ENCODE data around the gene TTF2.
"Not testable (repeated sequence)": the region's sequence is repeated elsewhere in the genome, so short reads cannot be mapped to it uniquely, and the experiment has no call there.

Gene TTF2

DNA sequence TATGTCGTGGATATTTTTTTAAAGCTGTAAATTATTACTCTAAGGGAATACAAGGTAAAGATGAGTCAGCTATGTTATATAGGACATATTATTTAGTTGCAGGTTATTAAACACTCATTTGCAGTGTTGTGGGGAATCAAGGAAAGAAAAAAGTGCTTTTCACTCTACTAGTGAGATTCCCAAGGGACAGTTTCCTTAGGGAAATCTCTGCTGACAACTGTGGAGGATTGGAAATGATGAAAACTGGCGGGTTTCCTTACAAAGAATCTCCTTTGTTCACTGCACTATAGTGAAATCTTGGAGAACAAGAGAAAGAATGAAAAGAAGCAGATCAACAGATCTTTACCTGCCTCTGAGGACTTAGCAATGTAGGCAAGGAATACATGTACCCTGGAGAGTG lies 85.9 kb downstream of the TTF2 start:
- DNase-seq, result no peak
- no peaks in the 10 kb centered on the region for H3K36me3 ChIP-seq (ENCODE audit: control insufficient read depth, insufficient read depth, low read length)
- no peaks in the 10 kb centered on the region for H3K4me1 ChIP-seq (ENCODE audit: control insufficient read depth, insufficient read depth, low read length, poor library complexity, severe bottlenecking)
- no peaks in the 10 kb centered on the region for H3K27me3 ChIP-seq (replicated peaks; ENCODE audit: control insufficient read depth, insufficient read depth, low read length, poor library complexity, severe bottlenecking)
- no peaks in the 10 kb centered on the region for H3K9me3 ChIP-seq (ENCODE audit: control insufficient read depth, low read length)
- H3K4me3 ChIP-seq (ENCODE audit: insufficient read depth, low read depth, low read length, poor library complexity, severe bottlenecking), result no peak overlapping the region
- no peak overlapping the region for H3K27ac ChIP-seq (ENCODE audit: insufficient read depth, low read length, poor library complexity, severe bottlenecking)

DNA sequence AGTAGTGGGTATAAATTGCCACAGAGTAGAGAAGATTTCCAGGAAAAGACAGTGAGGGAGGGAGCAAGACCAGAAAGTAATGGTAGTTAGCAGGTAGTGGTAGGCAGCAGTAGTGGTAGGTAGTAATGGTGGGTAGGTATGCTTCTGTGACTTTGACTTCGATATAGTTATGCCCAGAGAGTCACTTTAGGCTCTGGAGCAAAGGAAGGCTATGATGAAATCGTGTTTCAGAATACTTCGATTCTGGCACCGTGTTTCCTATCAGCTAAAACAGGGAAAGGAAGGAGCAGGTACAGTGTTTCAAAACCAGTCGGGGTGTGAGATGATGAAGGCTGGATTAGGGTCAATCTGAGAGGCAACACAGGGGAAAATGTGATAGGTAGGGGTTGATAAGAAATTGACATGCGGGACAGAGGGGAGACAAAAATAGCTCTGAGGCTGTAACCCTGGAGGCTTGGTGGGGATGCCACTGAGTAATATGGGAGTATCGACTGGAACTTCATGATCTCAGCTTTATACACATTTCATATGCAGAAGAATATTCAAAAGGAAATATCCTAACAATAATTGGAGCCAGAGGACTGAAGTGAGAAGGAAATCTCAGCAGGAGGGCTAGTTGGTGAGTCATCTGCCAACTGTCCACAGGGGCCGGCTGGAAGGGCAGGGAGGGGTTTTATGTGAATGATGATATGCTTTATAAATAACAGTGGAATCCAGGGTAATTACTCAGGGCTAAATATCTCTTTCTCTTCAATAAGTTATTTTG lies 86.6 kb downstream of the TTF2 start:
- no peaks in the 10 kb centered on the region for H3K9me3 ChIP-seq (ENCODE audit: control insufficient read depth, low read length)
- no peak for DNase-seq
- H3K27ac ChIP-seq (ENCODE audit: insufficient read depth, low read length, poor library complexity, severe bottlenecking), result no peak overlapping the region
- H3K36me3 ChIP-seq (ENCODE audit: control insufficient read depth, insufficient read depth, low read length), result no peaks in the 10 kb centered on the region
- no peaks in the 10 kb centered on the region for H3K4me1 ChIP-seq (ENCODE audit: control insufficient read depth, insufficient read depth, low read length, poor library complexity, severe bottlenecking)
- no peaks in the 10 kb centered on the region for H3K27me3 ChIP-seq (replicated peaks; ENCODE audit: control insufficient read depth, insufficient read depth, low read length, poor library complexity, severe bottlenecking)
- no peak overlapping the region for H3K4me3 ChIP-seq (ENCODE audit: insufficient read depth, low read depth, low read length, poor library complexity, severe bottlenecking)

GRCh38 chr1:117147341-117147831 lies 87.3 kb downstream of the TTF2 start:
- H3K4me3 ChIP-seq (ENCODE audit: insufficient read depth, low read depth, low read length, poor library complexity, severe bottlenecking), result no peak overlapping the region
- no peaks in the 10 kb centered on the region for H3K27me3 ChIP-seq (replicated peaks; ENCODE audit: control insufficient read depth, insufficient read depth, low read length, poor library complexity, severe bottlenecking)
- H3K27ac ChIP-seq (ENCODE audit: insufficient read depth, low read length, poor library complexity, severe bottlenecking), result no peak overlapping the region
- no peaks in the 10 kb centered on the region for H3K4me1 ChIP-seq (ENCODE audit: control insufficient read depth, insufficient read depth, low read length, poor library complexity, severe bottlenecking)
- H3K9me3 ChIP-seq (ENCODE audit: control insufficient read depth, low read length), result no peaks in the 10 kb centered on the region
- no peak for DNase-seq
- no peaks in the 10 kb centered on the region for H3K36me3 ChIP-seq (ENCODE audit: control insufficient read depth, insufficient read depth, low read length)

GRCh38 chr1:117147856-117148588 lies 87.9 kb downstream of the TTF2 start:
- no peaks in the 10 kb centered on the region for H3K9me3 ChIP-seq (ENCODE audit: control insufficient read depth, low read length)
- H3K27me3 ChIP-seq (replicated peaks; ENCODE audit: control insufficient read depth, insufficient read depth, low read length, poor library complexity, severe bottlenecking), result no peaks in the 10 kb centered on the region
- H3K36me3 ChIP-seq (ENCODE audit: control insufficient read depth, insufficient read depth, low read length), result no peaks in the 10 kb centered on the region
- DNase-seq, result no peak
- no peak overlapping the region for H3K4me3 ChIP-seq (ENCODE audit: insufficient read depth, low read depth, low read length, poor library complexity, severe bottlenecking)
- H3K27ac ChIP-seq (ENCODE audit: insufficient read depth, low read length, poor library complexity, severe bottlenecking), result no peak overlapping the region
- no peaks in the 10 kb centered on the region for H3K4me1 ChIP-seq (ENCODE audit: control insufficient read depth, insufficient read depth, low read length, poor library complexity, severe bottlenecking)

GRCh38 chr1:117150316-117150715 lies 90.2 kb downstream of the TTF2 start:
- H3K9me3 ChIP-seq (ENCODE audit: control insufficient read depth, low read length), result no peaks in the 10 kb centered on the region
- H3K4me1 ChIP-seq (ENCODE audit: control insufficient read depth, insufficient read depth, low read length, poor library complexity, severe bottlenecking), result no peaks in the 10 kb centered on the region
- H3K27ac ChIP-seq (ENCODE audit: insufficient read depth, low read length, poor library complexity, severe bottlenecking), result no peak overlapping the region
- no peaks in the 10 kb centered on the region for H3K36me3 ChIP-seq (ENCODE audit: control insufficient read depth, insufficient read depth, low read length)
- no peak overlapping the region for H3K4me3 ChIP-seq (ENCODE audit: insufficient read depth, low read depth, low read length, poor library complexity, severe bottlenecking)
- no peak for DNase-seq
- H3K27me3 ChIP-seq (replicated peaks; ENCODE audit: control insufficient read depth, insufficient read depth, low read length, poor library complexity, severe bottlenecking), result no peaks in the 10 kb centered on the region

DNA sequence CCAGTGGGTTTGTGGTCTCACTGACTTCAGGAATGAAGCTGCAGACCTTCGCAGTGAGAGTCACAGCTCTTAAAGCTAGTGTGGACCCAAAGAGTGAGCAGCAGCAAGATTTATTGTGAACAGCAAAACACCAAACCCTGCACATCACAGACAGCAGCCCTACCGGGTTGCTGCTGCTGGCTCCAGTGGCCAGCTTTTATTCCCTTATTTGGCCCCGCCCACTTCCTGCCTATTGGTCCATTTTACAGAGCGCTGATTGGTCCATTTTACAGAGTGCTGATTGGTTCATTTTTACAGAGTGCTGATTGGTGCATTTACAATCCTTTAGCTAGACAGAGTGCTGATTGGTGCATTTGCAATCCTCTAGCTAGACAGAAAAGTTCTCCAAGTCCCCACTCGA lies 91.2 kb downstream of the TTF2 start:
- DNase-seq; H3K27me3 ChIP-seq (replicated peaks; ENCODE audit: control insufficient read depth, insufficient read depth, low read length, poor library complexity, severe bottlenecking); H3K36me3 ChIP-seq (ENCODE audit: control insufficient read depth, insufficient read depth, low read length); H3K4me3 ChIP-seq (ENCODE audit: insufficient read depth, low read depth, low read length, poor library complexity, severe bottlenecking); H3K27ac ChIP-seq (ENCODE audit: insufficient read depth, low read length, poor library complexity, severe bottlenecking); H3K9me3 ChIP-seq (ENCODE audit: control insufficient read depth, low read length); H3K4me1 ChIP-seq (ENCODE audit: control insufficient read depth, insufficient read depth, low read length, poor library complexity, severe bottlenecking): not testable (repeated sequence)

Data from effector memory CD4-positive, alpha-beta T cell (primary cell).